A673 (cell line): ENCODE data around the gene KPNA4. TPM values are rescaled to one million over a fixed set of nuclear protein-coding genes. Genes with fewer than 3 reads are reported as not detected.

Source experiments
- BruUV-seq: library from RNA; stranded (reverse); fragments of 400-500 nt; replicated peaks from 2 replicates; lab custom pipeline; 2021; lab: Mats Ljungman, UMichigan
- CTCF ChIA-PET: fragments of 300-600 bp; sonication (Branson Sonifier 250); formaldehyde crosslinking; loops from one replicate; lab custom pipeline; 2022; ENCODE audit warnings: antibody characterized with exemption; lab: Charles Lee
- POLR2A ChIA-PET: fragments of 300-600 bp; sonication (Branson Sonifier 250); formaldehyde crosslinking; loops from one replicate; lab custom pipeline; 2022; ENCODE audit warnings: antibody characterized with exemption; ENCODE audit not compliant: low non-redundant PET; lab: Charles Lee
- DNase-seq: peaks from one replicate; pipeline ENCODE4 v3.0.0-alpha.2; 2015; ENCODE audit warnings: low spot score
- H3K27ac ChIP-seq: fragments of 200-600 bp; sonication (generic); 2 replicates; pipeline ENCODE4 v1.5.1; 2016; ENCODE audit warnings: mixed run types, low read depth, mild to moderate bottlenecking, mixed read lengths, antibody characterized with exemption, low read length; ENCODE audit not compliant: poor library complexity, severe bottlenecking
- H3K27me3 ChIP-seq: fragments of 200-600 bp; sonication (generic); replicated peaks from 2 replicates; pipeline ENCODE4 v1.6.1; 2017; ENCODE audit warnings: mixed run types, low read depth, mild to moderate bottlenecking, mixed read lengths, antibody characterized with exemption, low read length; ENCODE audit not compliant: insufficient read depth, poor library complexity
- H3K36me3 ChIP-seq: fragments of 200-600 bp; sonication (generic); 2 replicates; pipeline ENCODE4 v1.6.1; 2016; ENCODE audit warnings: mixed run types, mild to moderate bottlenecking, mixed read lengths, antibody characterized with exemption, low read length; ENCODE audit not compliant: insufficient read depth, poor library complexity, severe bottlenecking
- H3K4me1 ChIP-seq: fragments of 200-600 bp; sonication (generic); 2 replicates; pipeline ENCODE4 v1.6.1; 2017; ENCODE audit warnings: mixed run types, mild to moderate bottlenecking, mixed read lengths, antibody characterized with exemption, low read length; ENCODE audit not compliant: insufficient read depth, poor library complexity, severe bottlenecking
- H3K4me3 ChIP-seq: fragments of 200-600 bp; sonication (generic); 2 replicates; pipeline ENCODE4 v1.5.1; 2016; ENCODE audit warnings: low read depth, mixed run types, mild to moderate bottlenecking, mixed read lengths, low read length; ENCODE audit not compliant: poor library complexity, severe bottlenecking
- H3K9me3 ChIP-seq: fragments of 200-600 bp; sonication (generic); 2 replicates; pipeline ENCODE4 v1.6.1; 2016; ENCODE audit warnings: mixed run types, low read depth, mild to moderate bottlenecking, mixed read lengths, antibody characterized with exemption, low read length; ENCODE audit not compliant: poor library complexity, severe bottlenecking
- CTCF ChIP-seq: fragments of 300-800, 200-600 bp; sonication (generic); conservative IDR thresholded peaks from 2 replicates; pipeline ENCODE4 v1.5.1; 2017; ENCODE audit warnings: low read depth, mild to moderate bottlenecking, antibody characterized with exemption, low read length, moderate library complexity, mixed read lengths
- EZH2 ChIP-seq: fragments of 200-600 bp; sonication (generic); IDR thresholded peaks from 2 replicates; pipeline ENCODE4 v1.6.1; 2017; ENCODE audit warnings: borderline replicate concordance, low read depth, mild to moderate bottlenecking, mixed read lengths, antibody characterized with exemption, low read length; ENCODE audit not compliant: poor library complexity, severe bottlenecking
- intact Hi-C: fragments of 100-400 bp; cut with micrococcal nuclease; formaldehyde crosslinking; loops from one replicate; pipeline ENCODE4 v1.10.0; 2022; ENCODE audit not compliant: unreplicated experiment
- total RNA-seq: library from RNA; stranded (reverse); gene quantifications from 2 replicates; pipeline ENCODE4 v1.2.3, GENCODE V29; 2021

Gene KPNA4
- total RNA-seq, 1 experiment from 2014 or later, result 88.5 TPM

GRCh38 chr3:160477750-160478149 lies 87.6 kb downstream of the KPNA4 start:
- POLR2A ChIA-PET, result no interaction called here
- TF ChIP-seq CTCF (no peak), EZH2 (no peak)
- intact Hi-C loops, result no loop called here
- H3K36me3 ChIP-seq, result no peaks in the 10 kb centered on the region
- CTCF ChIA-PET, result no interaction called here
- H3K4me3 ChIP-seq, result no peak overlapping the region
- no peaks in the 10 kb centered on the region for H3K4me1 ChIP-seq
- no TSS peak for BruUV-seq
- H3K27me3 ChIP-seq, result no peaks in the 10 kb centered on the region
- no peak for DNase-seq
- H3K9me3 ChIP-seq, result no peaks in the 10 kb centered on the region
- no peak overlapping the region for H3K27ac ChIP-seq

- DNase-seq, result no peak
- H3K4me1 ChIP-seq, result no peaks in the 10 kb centered on the region
- no peak overlapping the region for H3K4me3 ChIP-seq
These were observed 89.5 kb downstream of the KPNA4 start for GRCh38 chr3:160475884-160476283.

GRCh38 chr3:160475153-160475552 lies 90.2 kb downstream of the KPNA4 start:
- H3K4me1 ChIP-seq, result no peaks in the 10 kb centered on the region
- no TSS peak for BruUV-seq
- intact Hi-C loops, result no loop called here
- DNase-seq, result no peak
- TF ChIP-seq EZH2 (no peak), CTCF (no peak)
- no peaks in the 10 kb centered on the region for H3K36me3 ChIP-seq
- POLR2A ChIA-PET, result no interaction called here
- H3K9me3 ChIP-seq, result no peaks in the 10 kb centered on the region
- no peak overlapping the region for H3K4me3 ChIP-seq
- CTCF ChIA-PET, result no interaction called here
- no peak overlapping the region for H3K27ac ChIP-seq
- no peaks in the 10 kb centered on the region for H3K27me3 ChIP-seq

More at GRCh38 chr3:160475884-160476283, 89.5 kb downstream of the KPNA4 start:
- H3K27me3 ChIP-seq, result no peaks in the 10 kb centered on the region
- BruUV-seq, result no TSS peak
- no peaks in the 10 kb centered on the region for H3K36me3 ChIP-seq
- CTCF ChIA-PET, result no interaction called here
- POLR2A ChIA-PET, result no interaction called here
- no peaks in the 10 kb centered on the region for H3K9me3 ChIP-seq
- intact Hi-C loops, result no loop called here
- TF ChIP-seq EZH2 (no peak), CTCF (no peak)
- no peak overlapping the region for H3K27ac ChIP-seq
